Activated CD8-positive, alpha-beta memory T cell treated with anti-CD3 and anti-CD28 coated beads for 24 hours (primary cell): ENCODE data around the gene CCDC97.

Experiments used
- DNase-seq: peaks from one replicate; pipeline ENCODE4 v3.0.0-alpha.2; 2020

Gene CCDC97

DNA sequence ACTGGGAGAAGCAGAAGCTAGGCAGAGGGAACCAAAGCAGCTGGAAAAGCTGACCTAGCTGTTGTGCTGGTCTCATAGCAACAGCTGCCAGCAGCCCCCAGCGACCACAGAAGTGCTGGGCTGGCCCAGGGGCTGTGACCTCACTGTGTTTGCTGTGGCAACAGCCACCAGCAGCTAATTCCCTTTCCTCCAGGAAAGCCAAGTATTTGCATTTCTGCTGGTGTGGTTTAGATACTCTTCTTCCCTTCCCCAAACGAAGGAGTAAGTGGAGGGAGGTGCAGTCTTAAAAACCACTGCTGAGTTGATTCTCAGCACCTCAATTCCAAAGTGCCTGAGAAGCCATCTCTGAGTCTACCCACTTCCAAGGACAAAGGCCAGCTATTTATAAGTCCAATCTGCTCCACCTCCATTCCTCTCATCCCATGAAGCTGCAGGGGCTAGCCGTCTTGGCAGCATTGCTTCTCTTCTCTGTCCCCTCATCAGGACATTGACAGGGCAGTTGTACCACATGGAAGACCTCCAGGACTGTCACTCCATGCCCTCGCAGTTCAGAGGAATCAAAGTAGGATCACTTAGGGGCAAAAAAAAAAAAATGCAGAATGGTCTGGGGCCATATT is 11.5 kb upstream of the CCDC97 start:
- DNase-seq: no peak

DNA sequence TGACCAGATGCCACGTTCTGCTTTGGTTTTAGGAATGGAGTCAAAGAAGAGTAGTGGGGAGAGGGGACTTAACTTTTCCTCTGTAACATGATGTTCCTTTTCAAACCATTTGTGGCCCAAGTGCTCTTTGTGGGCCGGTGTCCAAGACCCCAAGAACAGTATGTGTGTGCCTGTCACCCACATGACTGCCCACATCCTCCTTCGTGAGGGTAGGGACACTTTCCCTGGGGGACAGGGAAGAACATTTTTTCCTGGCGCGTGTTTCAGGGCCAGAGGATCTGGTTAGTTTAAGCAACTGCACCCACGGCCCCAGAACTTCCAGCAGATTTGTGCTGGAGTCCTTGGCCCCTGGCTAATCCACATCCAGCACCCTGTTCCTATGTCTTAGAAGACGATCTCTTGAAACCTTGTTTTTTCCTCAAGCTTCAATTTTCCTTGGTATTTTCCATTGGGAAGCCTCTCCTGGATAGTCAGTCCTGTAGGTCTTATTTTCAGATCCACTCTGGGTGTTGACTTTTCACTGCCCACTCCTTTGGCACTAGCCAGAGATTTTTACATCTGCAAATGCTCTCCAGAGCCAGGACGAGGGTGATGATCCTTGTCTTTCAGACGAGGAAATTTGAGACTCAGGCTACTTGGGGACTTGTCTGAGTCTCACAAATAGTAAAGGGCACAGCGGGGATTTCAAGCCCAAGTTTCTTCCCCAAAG is 10.8 kb upstream of the CCDC97 start:
- no peak for DNase-seq

DNA sequence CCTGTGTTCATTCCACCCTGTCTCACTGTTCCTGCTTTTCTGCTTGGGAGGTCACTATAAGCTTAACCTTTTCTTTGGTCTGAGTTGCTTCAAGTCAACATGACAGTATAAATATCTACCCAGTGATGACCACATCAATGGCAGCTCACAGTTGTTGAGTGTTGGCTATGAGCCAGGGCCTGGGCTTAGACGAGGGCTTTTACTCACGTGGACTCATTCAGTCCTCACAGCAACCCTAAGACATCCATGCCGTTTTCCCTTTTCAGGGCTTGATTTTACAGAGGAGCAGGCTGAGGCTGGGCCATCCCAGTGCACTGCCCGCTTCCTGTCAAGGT is 10.2 kb upstream of the CCDC97 start:
- DNase-seq: no peak

DNA sequence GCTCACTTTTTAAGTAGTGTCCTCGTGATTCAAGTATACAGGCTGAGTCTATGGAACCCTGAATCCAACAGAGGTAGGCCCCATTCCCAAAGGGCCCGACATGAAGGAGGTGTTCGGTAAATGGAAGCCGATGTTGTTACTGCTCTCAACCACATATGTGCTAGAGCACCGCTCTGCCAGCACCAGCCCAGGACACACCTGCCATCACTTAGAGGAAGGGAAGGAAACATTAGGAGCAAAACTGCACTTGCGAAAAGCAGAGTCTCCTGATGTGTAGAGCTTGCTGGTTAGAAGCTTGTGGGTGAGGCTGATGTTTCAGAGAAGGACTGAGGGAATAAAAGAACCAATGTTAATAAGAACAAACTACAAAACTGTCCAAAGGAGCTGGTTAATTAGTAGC is 9.4 kb upstream of the CCDC97 start:
- no peak for DNase-seq

DNA sequence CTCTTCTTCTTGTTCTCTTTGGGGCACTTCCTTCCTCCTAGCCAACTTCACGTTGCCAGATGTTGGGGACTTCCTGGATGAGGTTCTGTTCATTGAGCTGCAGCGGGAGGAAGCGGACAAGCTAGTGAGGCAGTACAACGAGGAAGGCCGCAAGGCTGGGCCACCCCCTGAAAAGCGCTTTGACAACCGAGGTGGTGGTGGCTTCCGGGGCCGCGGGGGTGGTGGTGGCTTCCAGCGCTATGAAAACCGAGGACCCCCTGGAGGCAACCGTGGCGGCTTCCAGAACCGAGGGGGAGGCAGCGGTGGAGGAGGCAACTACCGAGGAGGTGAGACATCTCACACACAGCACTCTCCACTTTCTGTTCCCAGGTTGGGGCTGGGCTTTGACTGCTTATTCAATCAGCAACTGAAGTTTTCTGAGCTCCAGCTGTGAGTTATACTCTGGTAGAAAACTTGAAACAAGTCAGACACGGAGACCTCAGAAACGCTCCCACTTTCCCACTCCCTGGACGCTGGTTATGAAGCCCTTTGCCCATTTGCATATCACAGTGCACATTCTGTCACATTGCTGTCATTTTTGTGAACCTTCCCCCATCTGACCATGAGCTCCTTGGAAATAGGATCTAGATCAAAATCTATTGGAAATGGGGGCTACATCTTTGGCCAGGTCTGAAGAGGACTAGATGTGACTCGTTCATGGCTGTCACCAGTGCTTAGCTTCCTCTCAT is 7.2 kb upstream of the CCDC97 start:
- DNase-seq: peak; percentile 91

DNA sequence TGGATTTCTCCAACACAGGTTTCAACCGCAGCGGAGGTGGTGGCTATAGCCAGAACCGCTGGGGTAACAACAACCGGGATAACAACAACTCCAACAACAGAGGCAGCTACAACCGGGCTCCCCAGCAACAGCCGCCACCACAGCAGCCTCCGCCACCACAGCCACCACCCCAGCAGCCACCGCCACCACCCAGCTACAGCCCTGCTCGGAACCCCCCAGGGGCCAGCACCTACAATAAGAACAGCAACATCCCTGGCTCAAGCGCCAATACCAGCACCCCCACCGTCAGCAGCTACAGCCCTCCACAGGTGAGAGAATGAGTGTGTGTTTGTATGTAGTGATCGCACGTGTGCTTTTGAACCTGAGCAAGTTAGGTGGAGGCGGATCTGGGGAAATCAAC is 6.0 kb upstream of the CCDC97 start:
- DNase-seq: no peak

DNA sequence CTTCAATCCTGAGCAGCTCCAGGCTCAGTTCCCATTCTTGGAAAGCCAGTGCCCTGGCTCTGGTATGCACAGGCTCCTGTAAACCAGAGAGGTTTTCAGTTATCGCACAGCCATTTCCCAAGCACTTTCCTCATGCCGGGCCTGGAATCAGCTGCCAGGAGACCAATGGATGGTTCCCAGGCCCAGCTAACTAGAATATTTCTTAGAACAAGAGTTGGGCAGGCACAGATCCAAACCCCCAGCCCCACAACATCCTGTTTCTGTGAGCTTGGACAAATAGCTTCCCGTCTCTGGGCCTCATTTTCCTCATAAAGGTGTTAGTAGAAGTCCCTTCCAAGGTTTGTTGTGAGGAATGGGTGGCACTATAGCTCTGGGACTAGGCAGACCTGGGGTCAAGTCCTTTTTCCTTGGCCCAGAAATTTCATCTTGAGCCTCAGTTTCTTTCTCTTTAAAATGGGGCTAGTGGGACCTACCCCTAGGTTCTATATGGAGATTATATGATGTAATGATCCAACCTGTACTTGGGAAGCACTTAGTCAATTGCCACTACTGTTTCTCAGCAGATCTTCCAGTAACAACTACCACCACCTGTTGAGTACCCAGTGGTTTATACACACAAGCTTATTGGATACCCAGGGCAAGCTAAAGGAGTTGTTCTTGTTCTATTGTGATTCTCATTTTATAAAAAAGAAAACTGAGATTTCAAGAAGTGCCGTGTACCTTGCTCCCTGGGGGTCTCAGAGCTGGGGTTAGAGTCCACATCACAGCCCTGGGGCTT is 5.1 kb upstream of the CCDC97 start:
- no peak for DNase-seq

DNA sequence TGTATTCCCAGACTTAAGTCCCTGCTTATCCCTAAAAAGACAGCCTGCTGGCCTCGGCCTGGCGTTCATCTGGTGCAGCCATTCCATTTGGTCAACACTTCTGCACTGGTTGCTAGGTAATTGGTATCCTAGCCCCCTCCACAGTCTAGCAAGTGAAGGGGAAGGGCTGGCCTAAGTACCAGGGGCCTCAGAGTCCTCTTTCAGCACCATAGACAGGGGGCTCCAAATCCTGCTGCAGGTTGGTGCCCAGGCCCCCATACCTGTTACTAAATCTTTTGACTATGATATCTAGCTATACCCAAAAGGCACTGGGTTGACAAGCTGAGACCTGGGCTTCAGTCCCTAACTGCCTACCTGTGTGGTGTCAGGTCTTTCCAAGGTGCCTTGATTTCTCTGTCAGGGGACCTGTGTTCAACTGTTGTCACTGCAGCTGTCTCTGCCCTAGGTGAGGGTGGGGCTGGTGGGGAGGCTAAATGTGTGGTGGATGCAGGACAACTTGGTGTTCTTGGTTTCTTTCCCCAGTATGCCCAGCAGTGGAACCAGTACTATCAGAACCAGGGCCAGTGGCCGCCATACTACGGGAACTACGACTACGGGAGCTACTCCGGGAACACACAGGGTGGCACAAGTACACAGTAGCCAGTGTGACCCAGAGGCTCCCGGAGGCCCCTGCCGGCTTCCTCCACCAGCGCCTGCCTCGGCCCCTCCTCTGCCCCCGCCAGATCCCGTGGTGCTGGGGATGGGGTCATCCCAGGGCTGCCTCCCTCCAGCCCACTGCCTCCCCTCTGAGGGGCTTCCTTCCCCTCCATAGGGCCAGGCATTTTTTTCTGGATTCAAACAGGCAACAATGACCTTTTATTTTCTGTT is 3.8 kb upstream of the CCDC97 start:
- DNase-seq: no peak

DNA sequence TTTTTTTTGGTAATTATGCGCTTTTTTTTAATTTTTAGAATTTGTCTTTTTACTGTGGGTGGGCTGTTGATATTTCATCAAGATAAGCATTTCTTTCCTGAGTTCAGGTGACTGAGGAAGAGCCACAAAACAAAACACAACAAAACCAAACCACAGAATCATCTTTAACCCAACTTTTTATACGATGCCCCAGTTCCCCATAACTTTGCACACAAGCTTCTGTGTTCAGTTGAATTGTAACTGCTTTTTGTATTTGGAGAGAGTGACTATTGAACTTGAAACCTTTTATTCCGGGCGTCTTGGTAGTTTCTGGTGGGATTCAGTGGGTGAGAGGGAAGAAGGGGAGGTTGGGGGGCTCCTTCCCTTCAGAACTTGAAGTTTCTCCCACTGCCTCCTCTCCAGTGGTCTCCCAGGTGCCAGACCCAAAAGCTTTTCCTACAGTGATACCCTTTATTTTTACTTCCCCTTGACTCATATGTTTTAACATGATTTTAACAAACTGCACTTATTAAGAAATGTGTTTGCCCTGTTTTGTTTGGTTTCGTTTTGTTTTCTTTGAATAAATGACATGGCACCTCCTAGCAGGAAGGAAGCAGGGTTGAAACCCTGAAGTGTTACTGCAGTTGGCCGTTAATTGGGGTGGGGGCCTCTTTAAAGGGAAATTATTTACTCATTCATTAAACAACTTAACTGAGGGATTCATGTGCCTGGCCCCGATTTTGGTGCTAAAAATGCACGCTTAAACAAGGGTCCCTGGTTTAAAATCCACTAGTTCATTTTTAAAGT is 2.7 kb upstream of the CCDC97 start:
- DNase-seq: no peak

DNA sequence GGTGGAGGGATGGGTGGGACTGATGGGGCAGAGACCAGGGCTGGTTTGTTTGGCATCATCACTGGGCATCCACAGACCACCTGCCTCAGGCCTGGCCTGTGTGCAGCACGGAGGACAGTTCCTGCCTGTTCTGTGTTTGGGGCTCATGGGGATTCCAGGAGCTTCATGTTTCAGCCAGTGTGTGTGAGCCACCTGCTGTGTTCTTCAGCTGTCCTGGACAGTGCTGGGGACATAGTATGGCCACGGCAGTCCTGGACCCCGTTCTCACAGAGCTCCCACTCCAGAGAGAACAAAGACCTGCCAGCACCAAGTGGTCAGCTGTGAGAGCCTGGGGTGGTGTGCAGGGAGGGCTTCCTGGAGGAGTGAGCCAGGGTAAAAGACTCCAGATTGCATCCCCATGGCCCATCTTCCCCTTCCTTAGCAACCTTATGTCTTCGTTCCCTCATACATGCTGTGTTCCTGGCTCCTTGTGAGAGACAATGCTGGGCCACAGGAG is 2.0 kb upstream of the CCDC97 start:
- DNase-seq: no peak

DNA sequence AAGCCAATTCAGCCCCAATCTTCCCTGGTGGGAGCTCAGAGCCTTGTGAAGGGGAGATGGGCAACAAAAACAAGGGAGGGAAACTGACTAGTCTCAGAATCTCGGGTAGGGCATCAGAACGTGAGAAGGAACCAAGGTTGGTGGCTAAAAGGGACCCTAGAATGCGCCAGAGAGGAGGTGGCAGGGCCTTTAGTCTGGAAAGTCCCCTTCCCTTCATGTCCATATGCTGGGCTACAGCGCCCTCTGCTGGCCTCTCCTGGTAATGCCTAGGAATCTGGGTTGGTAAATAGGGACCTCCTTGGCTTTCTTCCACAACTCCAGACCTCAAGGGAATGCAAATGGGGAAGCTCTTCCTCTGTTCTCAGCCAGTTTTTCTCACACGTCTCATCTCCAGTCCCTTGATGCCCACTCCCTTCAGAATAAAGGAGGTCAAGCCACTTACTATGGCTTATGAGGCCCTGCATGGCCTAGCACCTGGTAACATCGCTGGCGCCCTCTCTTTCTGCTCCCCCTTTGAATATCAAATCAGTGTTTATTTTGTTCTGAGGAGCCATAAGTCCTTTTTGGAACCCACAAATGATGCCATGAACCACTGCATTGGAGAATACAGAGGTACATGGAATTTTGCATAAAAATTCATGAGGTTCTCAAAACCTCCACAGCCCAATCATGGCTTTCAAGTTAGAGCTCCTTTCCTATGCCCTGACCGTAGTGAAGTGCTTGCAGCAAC is 1.4 kb upstream of the CCDC97 start:
- peak; percentile 100 for DNase-seq

DNA sequence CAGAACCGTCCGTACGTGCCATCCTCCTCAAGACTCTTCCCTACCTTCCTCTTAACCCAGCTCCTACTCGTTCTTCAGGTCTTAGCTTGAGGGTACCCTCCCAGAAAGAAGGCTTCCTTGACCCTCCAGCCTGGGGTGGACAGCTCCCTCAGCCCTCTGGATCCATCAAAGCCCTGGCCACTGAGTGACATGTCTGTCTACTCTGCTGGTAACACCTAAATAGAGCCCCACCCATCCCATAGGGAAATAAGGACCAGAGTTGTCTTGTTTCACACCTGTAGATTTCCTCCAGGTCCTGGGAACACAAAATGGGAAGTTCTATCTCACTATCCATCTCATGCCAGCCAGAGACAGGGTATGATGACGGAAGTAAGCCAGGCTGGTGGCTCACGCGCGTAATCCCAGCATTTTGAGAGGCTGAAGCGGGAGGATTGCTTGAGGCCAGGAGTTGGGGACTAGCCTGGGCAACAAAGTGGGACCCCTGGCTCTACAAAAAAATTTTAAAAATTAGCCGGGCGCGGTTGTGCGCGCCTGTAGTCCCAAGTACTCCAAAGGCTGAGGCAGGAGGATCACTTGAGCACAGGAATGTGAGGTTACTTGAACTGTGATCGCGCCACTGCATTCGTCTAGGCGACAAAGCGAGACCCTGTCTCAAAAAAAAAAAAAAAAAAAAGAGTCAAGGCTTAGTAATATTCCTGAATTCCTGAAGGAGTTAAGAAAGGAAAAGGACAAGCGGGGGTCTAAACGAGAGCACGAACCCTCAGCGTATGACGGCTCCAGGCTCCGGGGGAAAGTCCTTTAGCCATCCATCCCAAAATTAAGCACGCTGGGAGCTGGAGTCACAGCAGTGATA is 566 bp upstream of the CCDC97 start:
- no peak for DNase-seq

DNA sequence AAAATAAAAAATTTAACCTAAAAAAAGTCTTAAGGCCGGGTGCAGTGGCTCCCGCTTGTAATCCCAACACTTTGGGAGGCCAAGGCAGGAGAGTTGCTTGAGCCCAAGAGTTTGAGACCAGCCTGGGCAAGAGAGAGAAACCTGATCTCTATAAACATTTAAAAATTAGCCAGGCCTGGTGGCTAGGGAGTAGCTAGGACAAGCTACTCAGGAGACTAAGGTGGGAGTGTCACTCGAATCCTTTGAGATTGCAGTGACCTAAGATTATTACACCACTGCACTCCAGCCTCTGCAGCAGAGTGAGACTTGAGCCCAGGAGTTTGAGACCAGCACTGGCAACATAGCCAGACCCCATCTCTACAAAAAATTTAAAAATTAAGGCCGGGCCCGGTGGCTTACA is 1.1 kb downstream of the CCDC97 start:
- no peak for DNase-seq

DNA sequence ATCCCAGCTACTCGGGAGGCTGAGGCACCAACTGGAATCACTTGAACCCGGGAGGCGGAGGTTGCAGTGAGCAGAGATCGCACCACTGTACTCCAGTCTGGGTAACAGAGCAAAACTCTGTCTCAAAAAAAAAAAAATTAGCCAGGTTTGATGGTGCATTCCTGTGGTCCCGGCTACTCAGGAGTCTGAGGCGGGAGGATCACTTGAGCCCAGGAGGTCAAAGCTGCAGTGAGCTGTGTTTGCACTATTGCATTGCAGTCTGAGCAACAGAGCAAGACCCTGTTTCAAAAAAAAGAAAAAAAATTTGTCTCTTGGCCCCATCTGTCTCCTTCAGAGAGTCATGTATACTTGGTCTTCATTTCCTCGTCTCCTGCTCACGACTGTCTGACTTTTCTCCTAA is 1.6 kb downstream of the CCDC97 start:
- no peak for DNase-seq

DNA sequence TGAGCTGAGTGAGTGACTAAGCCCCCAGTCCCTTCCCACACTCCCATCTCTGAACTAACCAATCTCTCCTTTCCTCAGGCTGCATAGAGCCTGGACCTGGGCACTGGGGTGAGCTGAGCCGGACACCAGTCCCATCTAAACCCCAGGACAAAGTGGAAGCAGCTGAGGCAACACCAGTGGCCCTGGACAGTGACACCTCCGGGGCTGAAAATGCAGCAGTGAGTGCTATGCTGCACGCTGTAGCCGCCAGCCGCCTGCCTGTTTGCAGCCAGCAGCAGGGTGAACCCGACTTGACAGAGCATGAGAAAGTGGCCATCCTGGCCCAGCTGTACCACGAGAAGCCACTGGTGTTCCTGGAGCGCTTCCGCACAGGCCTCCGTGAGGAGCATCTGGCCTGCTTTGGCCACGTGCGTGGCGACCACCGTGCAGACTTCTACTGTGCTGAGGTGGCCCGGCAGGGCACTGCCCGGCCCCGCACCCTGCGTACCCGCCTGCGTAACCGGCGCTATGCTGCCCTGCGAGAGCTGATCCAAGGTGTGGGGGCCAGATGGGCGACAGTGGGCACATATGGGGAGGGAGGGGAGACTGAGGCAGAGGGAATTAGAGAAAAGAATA is 6.4 kb downstream of the CCDC97 start:
- no peak for DNase-seq

DNA sequence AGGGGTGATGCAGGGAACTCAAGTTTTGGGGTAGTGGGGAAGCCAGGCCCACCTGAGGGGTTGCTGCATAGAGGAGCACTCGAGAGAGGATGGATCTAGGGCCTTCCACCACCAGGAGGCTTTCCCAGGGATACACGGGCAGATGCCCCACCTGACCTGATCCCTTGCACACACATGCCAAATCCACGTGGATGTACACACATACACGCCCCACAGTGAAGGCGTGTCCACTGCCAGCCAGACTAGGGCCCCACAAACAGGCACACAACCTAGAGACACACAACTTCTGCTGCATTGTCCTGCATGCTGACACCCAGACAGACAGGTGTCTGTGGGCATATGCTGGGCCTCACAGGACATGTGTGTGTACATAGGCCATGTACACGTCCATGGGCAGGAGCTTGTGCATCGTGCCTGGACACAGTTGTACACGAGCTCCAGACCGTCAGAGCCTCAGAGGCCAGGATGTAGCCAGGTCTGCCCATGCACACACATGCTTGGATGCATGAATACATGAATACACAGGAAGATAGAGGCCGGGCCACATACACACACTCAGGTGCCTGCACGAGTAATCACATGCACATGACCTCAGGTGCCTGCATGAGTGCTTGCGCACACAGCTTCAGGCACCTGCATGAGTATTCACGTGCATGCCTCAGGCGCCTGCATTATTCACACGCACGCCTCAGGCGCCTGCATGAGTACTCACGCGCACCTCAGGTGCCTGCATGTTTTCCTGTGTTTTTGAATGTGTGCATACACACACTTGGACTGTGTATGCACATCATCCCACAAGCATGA is 8.9 kb downstream of the CCDC97 start:
- no peak for DNase-seq

DNA sequence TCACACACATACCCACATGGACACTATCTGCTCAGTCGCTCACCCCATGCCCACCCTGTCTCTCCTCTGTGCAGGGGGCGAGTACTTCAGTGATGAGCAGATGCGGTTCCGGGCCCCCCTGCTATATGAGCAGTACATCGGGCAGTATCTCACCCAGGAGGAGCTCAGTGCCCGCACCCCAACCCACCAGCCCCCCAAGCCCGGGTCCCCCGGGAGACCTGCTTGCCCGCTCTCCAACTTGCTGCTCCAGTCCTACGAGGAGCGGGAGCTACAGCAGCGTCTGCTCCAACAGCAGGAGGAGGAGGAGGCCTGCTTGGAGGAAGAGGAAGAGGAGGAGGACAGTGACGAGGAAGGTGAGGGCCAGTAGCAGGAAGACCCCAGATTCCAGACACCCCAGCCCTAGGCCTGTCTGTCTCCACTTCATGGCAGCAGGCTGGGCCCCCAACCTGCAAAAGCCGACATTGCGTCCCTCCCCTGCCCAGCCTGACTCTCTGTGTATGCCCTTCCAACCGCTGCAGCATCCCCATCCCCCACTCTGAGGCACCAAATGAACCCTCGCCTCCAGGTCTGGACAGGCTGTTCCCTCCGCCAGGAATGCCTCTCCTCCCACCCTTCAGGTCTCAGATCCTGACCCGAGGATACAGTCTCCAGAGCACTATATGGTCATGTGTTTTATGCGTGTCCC is 9.7 kb downstream of the CCDC97 start:
- DNase-seq: no peak

DNA sequence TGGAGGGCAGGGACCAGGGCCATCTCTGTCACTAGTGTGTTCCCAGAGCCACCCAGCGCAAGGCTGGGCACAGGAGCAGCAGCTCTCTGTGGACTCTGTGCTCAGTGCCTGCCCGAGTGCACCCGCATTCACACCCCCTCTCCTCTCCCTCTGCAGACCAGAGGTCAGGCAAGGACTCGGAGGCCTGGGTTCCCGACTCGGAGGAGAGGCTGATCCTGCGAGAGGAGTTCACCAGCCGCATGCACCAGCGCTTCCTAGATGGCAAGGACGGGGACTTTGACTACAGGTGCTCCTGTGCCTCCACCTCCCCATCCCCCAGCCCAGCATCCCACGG is 10.2 kb downstream of the CCDC97 start:
- DNase-seq: no peak
